AG09319 (cell line): ENCODE data around the gene MYO10.

Source experiments
- DNase-seq: peaks from one replicate; pipeline ENCODE4 v3.0.0-alpha.2; 2010; ENCODE audit warnings: low read depth; ENCODE audit errors: extremely low read depth
- CTCF ChIP-seq: IDR thresholded peaks from 2 replicates; pipeline ENCODE4 v1.5.1; 2011; ENCODE audit warnings: low read depth, mild to moderate bottlenecking, inconsistent platforms, low read length, moderate library complexity

Gene MYO10

GRCh38 chr5:16926417-16926816 is 9.7 kb downstream of the MYO10 start:
- DNase-seq = no peak
- TF ChIP-seq CTCF = no peak

DNA sequence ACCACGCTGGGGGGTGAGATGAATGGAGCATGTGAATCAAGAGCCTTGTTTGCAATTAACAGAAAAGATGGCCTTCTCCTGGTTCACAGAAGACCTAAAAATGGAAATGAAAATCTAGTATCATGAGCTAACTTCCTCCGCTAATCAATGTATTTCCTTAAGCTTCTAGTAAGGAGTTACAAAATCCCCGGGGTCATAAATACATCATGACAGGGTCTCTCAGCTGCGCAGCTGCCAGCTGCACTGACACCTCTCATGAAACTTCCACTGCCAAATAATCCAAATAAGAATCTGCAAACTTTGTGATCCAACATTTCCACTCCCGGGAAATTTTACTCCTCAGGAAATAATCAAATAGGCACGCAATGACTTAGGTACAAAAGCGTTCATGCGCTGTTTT is 11.9 kb downstream of the MYO10 start:
- DNase-seq = no peak
- no peak for TF ChIP-seq CTCF

DNA sequence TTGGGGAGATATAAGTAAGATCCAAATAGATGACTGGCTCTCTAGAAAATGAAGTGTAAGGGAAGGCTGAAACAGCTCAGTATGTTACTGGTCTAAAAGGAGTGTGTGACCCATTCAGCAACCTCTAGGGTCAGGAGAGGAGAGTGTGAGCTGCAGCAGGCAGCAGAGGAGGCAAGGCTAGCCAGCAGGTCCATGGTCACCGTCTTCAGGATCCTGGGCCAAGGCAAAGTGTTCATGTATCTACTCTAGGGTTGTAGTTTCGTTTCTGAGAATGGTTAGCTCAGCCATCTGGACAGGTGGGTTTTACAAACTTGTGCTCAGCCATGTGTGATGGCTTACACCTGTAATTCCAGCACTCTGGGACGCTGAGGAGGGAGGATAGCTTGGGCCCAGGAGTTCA is 13.7 kb downstream of the MYO10 start:
- no peak for TF ChIP-seq CTCF
- DNase-seq = no peak

- no peak for TF ChIP-seq CTCF
- DNase-seq = no peak
Measured at GRCh38 chr5:16921211-16921610, 14.9 kb downstream of the MYO10 start.

GRCh38 chr5:16920109-16920816 is 15.8 kb downstream of the MYO10 start:
- no peak for DNase-seq
- no peak for TF ChIP-seq CTCF

GRCh38 chr5:16918891-16919671 is 17.0 kb downstream of the MYO10 start:
- TF ChIP-seq CTCF = no peak
- DNase-seq = no peak

- DNase-seq = no peak
- TF ChIP-seq CTCF = no peak
Measured at GRCh38 chr5:16918156-16918555, 17.9 kb downstream of the MYO10 start.
